ENCODE measurements around the gene PSMD1.

DNA sequence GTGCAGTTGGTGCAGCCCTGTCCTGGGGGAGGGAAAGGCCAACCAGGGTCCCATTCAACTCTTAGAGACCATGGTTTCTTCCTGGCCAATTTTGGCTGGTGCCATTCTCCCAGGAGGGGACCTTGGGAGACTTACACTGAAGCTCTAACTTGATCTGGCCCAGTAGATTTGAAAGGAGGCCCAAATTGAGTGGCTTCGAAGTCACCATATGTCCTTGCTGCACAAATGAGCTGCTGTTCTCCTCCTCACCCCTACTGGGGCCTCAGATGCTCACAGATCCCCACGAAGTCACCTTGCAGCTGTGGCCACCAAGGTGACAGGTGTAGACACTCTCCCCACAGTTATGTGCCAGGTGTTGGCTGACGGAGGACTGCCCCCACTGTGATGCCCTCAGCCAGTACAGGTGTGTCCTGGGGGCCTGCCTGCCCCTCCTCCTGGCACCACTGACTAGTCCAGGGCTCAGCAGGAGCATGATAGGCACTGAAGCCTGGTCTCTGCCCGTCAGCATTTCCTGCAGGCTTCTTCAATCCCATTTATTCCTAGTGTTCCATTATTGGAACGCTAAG is 24.0 kb upstream of the PSMD1 start:
- TF ChIP-seq POLR2AphosphoS5 (IDR thresholded peaks at IDR 0.05; ENCODE audit: low read depth, low read length) = no peak
- TF ChIP-seq, protein P1, sequence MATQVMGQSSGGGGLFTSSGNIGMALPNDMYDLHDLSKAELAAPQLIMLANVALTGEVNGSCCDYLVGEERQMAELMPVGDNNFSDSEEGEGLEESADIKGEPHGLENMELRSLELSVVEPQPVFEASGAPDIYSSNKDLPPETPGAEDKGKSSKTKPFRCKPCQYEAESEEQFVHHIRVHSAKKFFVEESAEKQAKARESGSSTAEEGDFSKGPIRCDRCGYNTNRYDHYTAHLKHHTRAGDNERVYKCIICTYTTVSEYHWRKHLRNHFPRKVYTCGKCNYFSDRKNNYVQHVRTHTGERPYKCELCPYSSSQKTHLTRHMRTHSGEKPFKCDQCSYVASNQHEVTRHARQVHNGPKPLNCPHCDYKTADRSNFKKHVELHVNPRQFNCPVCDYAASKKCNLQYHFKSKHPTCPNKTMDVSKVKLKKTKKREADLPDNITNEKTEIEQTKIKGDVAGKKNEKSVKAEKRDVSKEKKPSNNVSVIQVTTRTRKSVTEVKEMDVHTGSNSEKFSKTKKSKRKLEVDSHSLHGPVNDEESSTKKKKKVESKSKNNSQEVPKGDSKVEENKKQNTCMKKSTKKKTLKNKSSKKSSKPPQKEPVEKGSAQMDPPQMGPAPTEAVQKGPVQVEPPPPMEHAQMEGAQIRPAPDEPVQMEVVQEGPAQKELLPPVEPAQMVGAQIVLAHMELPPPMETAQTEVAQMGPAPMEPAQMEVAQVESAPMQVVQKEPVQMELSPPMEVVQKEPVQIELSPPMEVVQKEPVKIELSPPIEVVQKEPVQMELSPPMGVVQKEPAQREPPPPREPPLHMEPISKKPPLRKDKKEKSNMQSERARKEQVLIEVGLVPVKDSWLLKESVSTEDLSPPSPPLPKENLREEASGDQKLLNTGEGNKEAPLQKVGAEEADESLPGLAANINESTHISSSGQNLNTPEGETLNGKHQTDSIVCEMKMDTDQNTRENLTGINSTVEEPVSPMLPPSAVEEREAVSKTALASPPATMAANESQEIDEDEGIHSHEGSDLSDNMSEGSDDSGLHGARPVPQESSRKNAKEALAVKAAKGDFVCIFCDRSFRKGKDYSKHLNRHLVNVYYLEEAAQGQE (IDR thresholded peaks at IDR 0.05; ENCODE audit: insufficient read depth in 1 of 2, low read depth in 2 of 2, low read length in 2 of 2) = no peak

Measured in PFSK-1 (cell line).